LHCN-M2 (cell line): ENCODE data around the gene ZXDC. TPM values are rescaled to one million over a fixed set of nuclear protein-coding genes. Genes with fewer than 3 reads are reported as not detected.

Experiments
- DNase-seq: peaks from one replicate; pipeline ENCODE4 v3.0.0-alpha.2; 2012; ENCODE audit warnings: low read depth
- total RNA-seq: library from RNA; depleted of rRNA; stranded (reverse); fragments of >200 nt; gene quantifications from 2 replicates; pipeline ENCODE4 v1.2.3, GENCODE V29; 2014

ZXDC gene
- total RNA-seq, 1 experiment from 2014 or later = 16.8 TPM

GRCh38 chr3:126418661-126419131 lies 57.0 kb downstream of the ZXDC start:
- no peak for DNase-seq

- DNase-seq = no peak
These were observed 57.6 kb downstream of the ZXDC start for GRCh38 chr3:126417981-126418530.

GRCh38 chr3:126417515-126417914 lies 58.2 kb downstream of the ZXDC start:
- no peak for DNase-seq

GRCh38 chr3:126416943-126417342 lies 58.7 kb downstream of the ZXDC start:
- no peak for DNase-seq

GRCh38 chr3:126415661-126416591 lies 59.8 kb downstream of the ZXDC start:
- DNase-seq = no peak

- DNase-seq = no peak
These were observed 60.6 kb downstream of the ZXDC start for GRCh38 chr3:126414961-126415660.

- no peak for DNase-seq
These were observed 61.3 kb downstream of the ZXDC start for GRCh38 chr3:126414406-126414805.

- DNase-seq = no peak
These were observed 62.0 kb downstream of the ZXDC start for GRCh38 chr3:126413693-126414080.

GRCh38 chr3:126412841-126413692 lies 62.6 kb downstream of the ZXDC start:
- no peak for DNase-seq

- no peak for DNase-seq
These were observed 67.6 kb downstream of the ZXDC start for GRCh38 chr3:126408099-126408498.

GRCh38 chr3:126407412-126408044 lies 68.2 kb downstream of the ZXDC start:
- DNase-seq = no peak

GRCh38 chr3:126406389-126407296 lies 69.0 kb downstream of the ZXDC start:
- DNase-seq = no peak

- no peak for DNase-seq
These were observed 72.9 kb downstream of the ZXDC start for GRCh38 chr3:126402666-126403302.

- no peak for DNase-seq
These were observed 73.5 kb downstream of the ZXDC start for GRCh38 chr3:126402178-126402577.

- no peak for DNase-seq
These were observed 74.0 kb downstream of the ZXDC start for GRCh38 chr3:126401611-126402160.

- DNase-seq = no peak
These were observed 75.9 kb downstream of the ZXDC start for GRCh38 chr3:126399756-126400155.

- DNase-seq = no peak
These were observed 76.3 kb downstream of the ZXDC start for GRCh38 chr3:126399351-126399735.

- no peak for DNase-seq
These were observed 77.0 kb downstream of the ZXDC start for GRCh38 chr3:126398423-126399350.
